Dendritic cell treated with granulocyte-macrophage colony-stimulating factor and Interleukin-4, amounts not matched to agents 40 ng/mL and 50 ng/mL, for 4 days (primary cell): ENCODE data around the gene OTUB1.
"Not testable (repeated sequence)": the region's sequence is repeated elsewhere in the genome, so short reads cannot be mapped to it uniquely, and the experiment has no call there.

Experiments used
- H3K27ac Mint-ChIP-seq: one replicate; pipeline ENCODE4 v1.8.0; 2022; ENCODE audit warnings: mild to moderate bottlenecking, mixed read lengths
- H3K27me3 Mint-ChIP-seq: one replicate; pipeline ENCODE4 v1.8.0; 2022; ENCODE audit warnings: mild to moderate bottlenecking, mixed read lengths
- H3K36me3 Mint-ChIP-seq: one replicate; pipeline ENCODE4 v1.8.0; 2022; ENCODE audit warnings: low read depth, mixed read lengths
- H3K4me1 Mint-ChIP-seq: one replicate; pipeline ENCODE4 v1.8.0; 2022; ENCODE audit warnings: low read depth, mixed read lengths
- H3K4me3 Mint-ChIP-seq: one replicate; pipeline ENCODE4 v1.8.0; 2022; ENCODE audit warnings: mild to moderate bottlenecking, moderate library complexity, mixed read lengths
- H3K9me3 Mint-ChIP-seq: one replicate; pipeline ENCODE4 v1.8.0; 2022; ENCODE audit warnings: mixed read lengths
- intact Hi-C: fragments of 100-400 bp; cut with micrococcal nuclease; formaldehyde crosslinking; loops from one replicate; pipeline ENCODE4 v1.15.0; 2022

Gene OTUB1

DNA sequence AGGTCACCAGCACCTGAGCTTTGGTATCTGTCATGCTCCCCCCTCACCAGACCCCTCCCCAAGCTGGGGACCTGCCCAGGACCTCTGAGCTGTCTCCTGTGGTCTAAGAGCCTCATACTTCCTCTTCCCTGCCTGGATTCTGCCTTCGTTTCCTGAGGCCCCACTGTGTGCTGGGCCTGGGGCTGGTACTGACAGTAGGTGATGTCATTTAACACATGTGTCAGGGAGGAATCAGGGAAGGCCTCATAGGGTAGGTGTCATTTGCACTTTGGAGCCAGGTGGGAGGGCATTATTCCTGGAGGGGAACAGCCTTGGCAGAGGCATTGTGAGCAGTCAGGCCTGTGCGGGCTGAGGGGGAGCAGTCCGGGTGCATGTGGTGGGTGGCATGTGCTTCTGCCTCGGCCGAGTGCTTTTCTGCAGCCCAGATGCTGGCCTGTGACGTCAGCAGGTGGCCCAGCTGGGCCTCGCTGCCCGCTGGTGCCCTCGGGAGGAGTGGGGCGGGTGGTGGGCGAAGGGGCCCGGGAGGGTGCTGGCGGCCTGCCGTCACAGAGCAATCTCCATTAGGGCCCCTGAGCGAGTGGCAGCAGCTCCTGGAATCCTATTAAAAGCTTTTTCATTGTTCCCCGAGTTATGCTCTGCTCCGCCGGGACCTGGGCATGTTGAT is 58.6 kb downstream of the OTUB1 start:
- intact Hi-C loops = loop anchor here (5.0 kb wide), 1 partner anchor 102 kb away; no protein-coding TSS in a partner anchor
- H3K4me3 Mint-ChIP-seq = no peak overlapping the region

DNA sequence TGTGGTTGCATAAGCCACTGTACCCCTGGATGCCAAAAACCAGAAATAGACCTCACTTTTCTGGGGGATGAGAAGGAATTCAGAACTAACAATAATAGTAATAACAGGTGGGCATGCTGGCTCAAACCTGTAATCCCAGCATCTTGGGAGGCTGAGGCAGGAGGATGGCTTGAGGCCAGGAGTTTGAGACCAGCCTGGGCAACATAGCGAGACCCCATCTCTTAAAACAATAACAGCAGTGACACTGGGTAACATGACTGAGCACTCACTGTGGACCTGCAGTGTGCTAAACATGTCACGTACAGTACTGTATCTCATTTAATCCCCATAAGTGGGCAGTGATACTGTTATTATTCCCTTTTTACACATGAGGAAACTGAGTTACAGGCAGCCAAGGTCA is 59.5 kb downstream of the OTUB1 start:
- H3K36me3 Mint-ChIP-seq = no peaks in the 10 kb centered on the region

More for the DNA sequence above, 58.6 kb downstream of the OTUB1 start:
- H3K36me3 Mint-ChIP-seq = no peaks in the 10 kb centered on the region
- H3K9me3 Mint-ChIP-seq = no peaks in the 10 kb centered on the region
- peaks cover 25% of the 10 kb centered on the region for H3K27me3 Mint-ChIP-seq
- H3K4me1 Mint-ChIP-seq = peaks cover 13% of the 10 kb centered on the region
- H3K27ac Mint-ChIP-seq = no peak overlapping the region

DNA sequence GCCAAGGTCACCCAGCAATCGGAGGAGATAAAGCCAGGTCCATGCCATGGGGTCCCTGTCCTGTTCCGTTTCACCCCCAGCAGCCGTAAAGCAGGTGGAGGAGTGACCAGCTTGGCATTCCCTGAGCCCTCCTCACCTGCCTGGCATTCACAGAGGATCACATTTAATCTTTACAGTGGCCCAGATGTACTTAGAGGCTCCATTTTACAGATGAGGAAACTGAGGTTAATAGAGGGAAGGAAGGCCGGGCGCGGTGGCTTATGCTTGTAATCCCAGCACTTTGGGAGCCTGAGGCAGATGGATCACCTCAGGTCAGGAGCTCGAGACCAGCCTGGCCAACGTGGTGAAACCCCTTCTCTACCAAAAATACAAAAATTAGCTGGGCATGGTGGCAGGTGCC is 61.1 kb downstream of the OTUB1 start:
- intact Hi-C loops, H3K4me3 Mint-ChIP-seq, H3K9me3 Mint-ChIP-seq, H3K36me3 Mint-ChIP-seq, H3K27me3 Mint-ChIP-seq: not testable (repeated sequence)
- H3K4me1 Mint-ChIP-seq = peaks cover 13% of the 10 kb centered on the region
- peak overlapping the region; percentile 22 for H3K27ac Mint-ChIP-seq

More for the DNA sequence above, 59.5 kb downstream of the OTUB1 start:
- H3K27me3 Mint-ChIP-seq = peaks cover 16% of the 10 kb centered on the region
- H3K9me3 Mint-ChIP-seq = no peaks in the 10 kb centered on the region
- no peak overlapping the region for H3K27ac Mint-ChIP-seq
- intact Hi-C loops = no loop called here
- H3K4me3 Mint-ChIP-seq = no peak overlapping the region
- H3K4me1 Mint-ChIP-seq = peaks cover 13% of the 10 kb centered on the region
